ENCODE results near the gene ATP2C1. TPM values are rescaled to one million over a fixed set of nuclear protein-coding genes. Genes with fewer than 3 reads are reported as not detected.

The ATP2C1 gene
- total RNA-seq: 10 to 100 TPM; 76.8 to 81.3 TPM
- 71.9 TPM for polyA plus RNA-seq (2013, experiment 1 of 2)
- polyA plus RNA-seq (2013, experiment 2 of 2): 59.1 TPM
- long read RNA-seq, experiment 1, full-length matches to known transcripts: 7 of 29 reads
- long read RNA-seq, experiment 1, partial matches to known transcripts: 13 of 29 reads
- long read RNA-seq, experiment 1, other reads (novel, unspliced or antisense): 9 of 29 reads
- long read RNA-seq, experiment 2, full-length matches to known transcripts: 167 of 253 reads
- long read RNA-seq, experiment 2, partial matches to known transcripts: 26 of 253 reads
- long read RNA-seq, experiment 2, other reads (novel, unspliced or antisense): 60 of 253 reads
- long read RNA-seq, experiment 3, full-length matches to known transcripts: 270 of 381 reads
- long read RNA-seq, experiment 3, partial matches to known transcripts: 20 of 381 reads
- long read RNA-seq, experiment 3, other reads (novel, unspliced or antisense): 91 of 381 reads
- long read RNA-seq, experiment 4, partial matches to known transcripts: 36 of 40 reads
- long read RNA-seq, experiment 4, other reads (novel, unspliced or antisense): 4 of 40 reads

GRCh38 chr3:130893376-130894129, at the start of gene ATP2C1:
TSS of gene ATP2C1 (plus strand) at chr3:130894084. CDS start at chr3:130894770, 686 bp downstream.
- Mint-ChIP-seq H3K27me3 (ENCODE audit: insufficient read depth) (no peaks in the 10 kb centered on the region), H3K4me1 (peaks cover 44% of the 10 kb centered on the region), H3K27ac (peak within 1 kb of the TSS; percentile 97), H3K4me3 (peak within 1 kb of the TSS; percentile 96), H3K36me3 (ENCODE audit: low read depth) (no peaks in the 10 kb centered on the region), H3K9me3 (no peaks in the 10 kb centered on the region)
- 0% methylated on average over 12 to 69 of the region's 69 CpGs for WGBS, 2 experiments (ENCODE audit: insufficient coverage in 1 of 2, insufficient read length in 1 of 2)
- Histone ChIP-seq H3K27ac (ENCODE audit: low read depth, low read length) (peak within 1 kb of the TSS; percentile 91), H3K9me3 (ENCODE audit: control insufficient read depth, low read length) (no peaks in the 10 kb centered on the region), H3K27me3 (ENCODE audit: control insufficient read depth, insufficient read depth, low read length, poor library complexity, severe bottlenecking) (no peaks in the 10 kb centered on the region), H3K36me3 (ENCODE audit: control insufficient read depth, insufficient read depth, low read length) (no peaks in the 10 kb centered on the region), H3K4me3 (ENCODE audit: low read length) (peak within 1 kb of the TSS; percentile 97), H3K4me1 (ENCODE audit: control insufficient read depth, insufficient read depth, low read length) (peaks cover 9% of the 10 kb centered on the region), H3K9ac (ENCODE audit: extremely low read depth, low read length, poor library complexity, severe bottlenecking) (peak within 1 kb of the TSS; percentile 88)
- no peak for TF ChIP-seq CTCF (conservative IDR thresholded peaks at IDR 0.05)
- peak; percentile 98 for DNase-seq

- no peak overlapping the region for H3K4me3 Mint-ChIP-seq
- H3K27ac ChIP-seq (ENCODE audit: low read depth, low read length): no peak overlapping the region
- no peaks in the 10 kb centered on the region for H3K36me3 ChIP-seq (ENCODE audit: control insufficient read depth, insufficient read depth, low read length)
- peaks cover 5% of the 10 kb centered on the region for H3K4me1 Mint-ChIP-seq
- no peaks in the 10 kb centered on the region for H3K4me1 ChIP-seq (ENCODE audit: control insufficient read depth, insufficient read depth, low read length)
- no peak overlapping the region for H3K4me3 ChIP-seq (ENCODE audit: low read length)
- H3K36me3 Mint-ChIP-seq (ENCODE audit: low read depth): no peaks in the 10 kb centered on the region
- no peak overlapping the region for H3K27ac Mint-ChIP-seq
- DNase-seq: no peak
- no peak overlapping the region for H3K9ac ChIP-seq (ENCODE audit: extremely low read depth, low read length, poor library complexity, severe bottlenecking)
- H3K9me3 Mint-ChIP-seq: no peaks in the 10 kb centered on the region
- no peak for TF ChIP-seq CTCF (conservative IDR thresholded peaks at IDR 0.05)
- 88 to 100% methylated on average over 1 of the region's 1 CpG for WGBS, 2 experiments (ENCODE audit: insufficient coverage in 1 of 2, insufficient read length in 1 of 2)
- no peaks in the 10 kb centered on the region for H3K9me3 ChIP-seq (ENCODE audit: control insufficient read depth, low read length)
- H3K27me3 ChIP-seq (ENCODE audit: control insufficient read depth, insufficient read depth, low read length, poor library complexity, severe bottlenecking): no peaks in the 10 kb centered on the region
- no peaks in the 10 kb centered on the region for H3K27me3 Mint-ChIP-seq (ENCODE audit: insufficient read depth)
These were observed 49.4 kb upstream of the ATP2C1 start for GRCh38 chr3:130844462-130844861.

GRCh38 chr3:130846181-130846580, 47.7 kb upstream of the ATP2C1 start:
- Histone ChIP-seq H3K4me1 (ENCODE audit: control insufficient read depth, insufficient read depth, low read length) (no peaks in the 10 kb centered on the region), H3K36me3 (ENCODE audit: control insufficient read depth, insufficient read depth, low read length) (no peaks in the 10 kb centered on the region), H3K27me3 (ENCODE audit: control insufficient read depth, insufficient read depth, low read length, poor library complexity, severe bottlenecking) (no peaks in the 10 kb centered on the region), H3K4me3 (ENCODE audit: low read length) (no peak overlapping the region), H3K27ac (ENCODE audit: low read depth, low read length) (no peak overlapping the region), H3K9me3 (ENCODE audit: control insufficient read depth, low read length) (no peaks in the 10 kb centered on the region), H3K9ac (ENCODE audit: extremely low read depth, low read length, poor library complexity, severe bottlenecking) (no peak overlapping the region)
- H3K4me1 Mint-ChIP-seq: peaks cover 15% of the 10 kb centered on the region
- H3K27ac Mint-ChIP-seq: no peak overlapping the region
- no peak overlapping the region for H3K4me3 Mint-ChIP-seq
- no peaks in the 10 kb centered on the region for H3K27me3 Mint-ChIP-seq (ENCODE audit: insufficient read depth)
- DNase-seq: no peak
- H3K36me3 Mint-ChIP-seq (ENCODE audit: low read depth): no peaks in the 10 kb centered on the region
- 100% methylated on average over 1 of the region's 1 CpG for WGBS, 2 experiments (ENCODE audit: insufficient coverage in 1 of 2, insufficient read length in 1 of 2)
- no peaks in the 10 kb centered on the region for H3K9me3 Mint-ChIP-seq
- TF ChIP-seq CTCF (conservative IDR thresholded peaks at IDR 0.05): no peak

Data from endodermal cell (in vitro differentiated cells).